ENCODE measurements around the gene CCR5AS.
"Not testable (repeated sequence)": the region's sequence is repeated elsewhere in the genome, so short reads cannot be mapped to it uniquely, and the experiment has no call there.

Gene CCR5AS

DNA sequence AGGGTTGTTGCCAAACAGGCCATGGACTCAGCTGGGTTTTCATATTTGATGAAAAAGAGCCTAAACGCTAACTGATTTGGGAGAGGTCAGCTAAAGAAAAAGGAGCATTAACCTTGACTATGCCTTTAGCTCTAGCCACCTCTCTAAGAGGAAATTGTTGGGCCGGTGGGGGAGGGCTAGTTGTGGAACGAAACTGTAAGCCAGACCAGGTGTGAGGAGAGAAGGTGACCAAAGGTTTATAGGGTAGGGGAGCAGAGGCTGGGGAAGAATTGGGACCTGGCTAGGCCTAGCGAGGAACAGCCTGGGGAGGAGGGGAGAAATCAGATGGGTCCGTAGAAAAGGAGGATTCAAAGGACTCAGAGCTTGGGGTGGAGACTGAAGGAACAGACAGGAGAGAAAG, 15.3 kb downstream of the CCR5AS start:
- DNase-seq; intact Hi-C loops (cut with DNase I, micrococcal nuclease); ATAC-seq: not testable (repeated sequence)

DNA sequence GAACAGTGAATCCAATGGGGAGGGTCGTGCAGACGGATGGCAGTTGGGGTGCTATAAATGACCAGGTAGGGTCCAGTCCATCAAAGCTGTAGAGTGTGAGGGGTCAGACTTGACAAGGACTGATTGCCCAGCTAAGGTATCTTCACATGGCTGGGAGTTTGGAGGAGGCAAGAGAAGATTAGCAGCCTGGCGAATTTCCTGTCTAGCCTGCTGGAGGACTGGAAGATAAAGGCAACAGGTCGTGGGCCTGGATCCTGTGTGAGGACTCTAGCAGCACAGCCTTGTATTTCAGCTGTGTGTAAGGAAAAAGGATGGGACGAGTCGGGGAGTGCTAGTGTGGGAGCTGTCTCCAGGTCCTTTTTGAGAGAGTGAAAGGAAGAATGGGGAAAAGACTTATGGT, 17.6 kb downstream of the CCR5AS start:
- ATAC-seq: no peak
- no peak for DNase-seq
- intact Hi-C loops (cut with DNase I, micrococcal nuclease): no loop called here

DNA sequence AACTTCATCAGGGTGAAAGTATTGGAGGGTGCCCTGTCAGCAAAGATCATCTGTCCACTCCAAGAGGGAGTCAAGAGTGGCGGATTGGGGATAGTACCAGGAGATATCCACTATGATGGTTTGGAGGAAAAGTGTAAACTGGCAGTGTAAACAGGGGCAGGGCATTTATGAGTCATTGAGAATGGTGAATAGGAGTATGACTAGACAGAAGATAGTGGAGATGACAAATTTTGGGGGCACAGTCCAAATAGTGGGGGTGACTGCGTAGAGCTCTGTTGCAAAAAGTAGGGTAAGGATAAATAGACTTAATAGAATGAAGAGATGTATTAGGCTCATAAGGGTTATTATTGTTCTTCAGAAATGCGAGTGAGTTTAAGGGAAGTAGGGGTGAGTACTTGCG, 18.0 kb downstream of the CCR5AS start:
- DNase-seq; ATAC-seq; intact Hi-C loops (cut with DNase I, micrococcal nuclease): not testable (repeated sequence)

GRCh38 chr3:46386205-46386604, 20.7 kb downstream of the CCR5AS start:
- peak in 1 of 2 donors; percentile 54 for DNase-seq
- peak; percentile 74 for ATAC-seq
- intact Hi-C loops (cut with DNase I, micrococcal nuclease): no loop called here

GRCh38 chr3:46383951-46384330, 22.9 kb downstream of the CCR5AS start:
- ATAC-seq (peak; percentile 11), DNase-seq (no peak)
- intact Hi-C loops (cut with DNase I, micrococcal nuclease): no loop called here

DNA sequence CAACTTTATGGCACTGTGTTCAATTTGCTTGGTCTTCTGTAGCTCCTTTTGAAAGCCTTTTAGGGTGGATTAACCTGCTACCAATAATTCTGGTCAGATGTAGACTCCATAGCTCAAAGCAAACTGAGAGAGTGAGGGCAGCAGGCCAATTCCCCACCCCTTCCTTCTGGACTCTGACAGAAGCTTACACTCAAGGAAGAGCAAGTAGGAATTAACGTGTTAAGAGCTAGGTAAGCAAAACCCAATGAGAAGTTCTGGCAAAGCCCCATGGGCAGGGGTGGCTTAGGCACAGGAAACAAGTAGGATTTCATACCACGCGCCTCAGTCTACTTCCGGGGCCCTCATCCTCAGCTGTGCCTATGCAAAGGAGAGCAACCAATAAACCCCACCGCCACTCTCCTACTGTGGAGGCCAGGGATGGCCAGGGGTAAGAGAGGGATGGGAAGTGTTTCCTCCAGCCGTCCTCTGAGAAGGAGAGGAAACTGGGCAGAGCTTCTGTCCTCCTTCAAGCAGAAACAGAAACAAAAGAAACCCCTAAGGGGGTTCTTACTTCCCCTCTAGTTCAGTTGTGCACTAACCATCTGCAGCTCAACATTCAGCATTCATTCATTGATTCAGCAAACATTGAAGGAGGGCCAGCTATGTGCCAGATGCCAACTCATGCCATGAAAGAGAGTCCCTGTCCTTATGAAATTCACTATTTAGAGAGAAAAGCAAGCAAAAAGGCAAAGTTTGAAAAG, 23.5 kb downstream of the CCR5AS start:
- peak; percentile 82 for ATAC-seq
- peak; percentile 69 to 83 for DNase-seq
- intact Hi-C loops (cut with DNase I, micrococcal nuclease): no loop called here

DNA sequence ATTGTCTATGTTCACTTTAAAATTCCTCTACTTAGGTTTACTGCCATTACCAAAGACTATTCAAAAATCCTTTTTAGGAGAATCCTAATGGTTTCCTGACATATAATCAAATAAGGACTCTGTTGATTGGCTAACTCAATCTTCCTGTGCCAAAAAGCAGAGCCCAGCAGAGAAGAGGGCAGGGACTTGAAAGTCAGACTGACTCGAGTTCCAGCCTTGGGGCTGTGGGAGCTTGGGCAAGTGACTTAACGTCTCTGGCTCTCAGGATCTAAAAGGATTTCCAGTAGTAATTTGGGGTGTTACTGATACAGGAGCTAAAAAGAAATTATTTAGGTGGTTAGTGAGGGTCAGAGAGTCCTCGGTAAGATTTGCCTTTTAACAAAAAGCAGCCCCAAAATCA, 25.2 kb downstream of the CCR5AS start:
- no peak for DNase-seq
- no peak for ATAC-seq
- intact Hi-C loops (cut with DNase I, micrococcal nuclease): no loop called here

- ATAC-seq: no peak
- intact Hi-C loops (cut with DNase I, micrococcal nuclease): no loop called here
- DNase-seq: no peak
Measured at GRCh38 chr3:46380471-46381221, 26.2 kb downstream of the CCR5AS start.

DNA sequence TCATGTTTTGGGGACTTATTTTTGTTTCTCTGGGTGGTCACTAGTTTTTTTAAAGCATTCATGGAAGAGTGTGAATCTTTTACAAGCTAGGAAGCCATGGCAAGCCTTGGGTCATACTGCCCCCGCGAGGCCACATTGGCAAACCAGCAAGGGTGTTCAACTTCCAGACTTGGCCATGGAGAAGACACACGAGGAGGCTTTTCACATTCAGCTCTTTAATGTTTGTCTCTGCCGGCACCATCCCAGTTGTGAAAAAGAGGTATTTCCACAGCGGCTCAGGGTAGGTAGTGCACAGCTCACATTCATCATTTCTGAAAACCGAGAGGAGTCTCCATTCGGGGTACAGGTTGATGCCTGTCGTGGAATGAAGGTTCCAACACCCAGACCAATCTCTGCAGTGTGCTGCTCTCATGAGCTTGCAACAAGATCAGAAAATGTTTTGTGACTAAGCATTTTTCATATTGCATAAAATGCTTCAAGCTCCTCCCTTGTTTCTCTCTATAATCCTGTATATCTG, 28.4 kb downstream of the CCR5AS start:
- ATAC-seq: peak; percentile 65
- intact Hi-C loops (cut with DNase I, micrococcal nuclease): loop anchor here in 1 of 2 donors (10.0 kb wide), 2 partner anchors 294 to 444 kb away; no protein-coding TSS in a partner anchor

GRCh38 chr3:46375814-46376213, 31.1 kb downstream of the CCR5AS start:
- intact Hi-C loops (cut with DNase I, micrococcal nuclease): loop anchor here in 1 of 2 donors (10.0 kb wide), 2 partner anchors 291 to 441 kb away; no protein-coding TSS in a partner anchor
- DNase-seq: no peak
- no peak for ATAC-seq

More for the DNA sequence above, 28.4 kb downstream of the CCR5AS start:
- peak; percentile 42 to 78 for DNase-seq

DNA sequence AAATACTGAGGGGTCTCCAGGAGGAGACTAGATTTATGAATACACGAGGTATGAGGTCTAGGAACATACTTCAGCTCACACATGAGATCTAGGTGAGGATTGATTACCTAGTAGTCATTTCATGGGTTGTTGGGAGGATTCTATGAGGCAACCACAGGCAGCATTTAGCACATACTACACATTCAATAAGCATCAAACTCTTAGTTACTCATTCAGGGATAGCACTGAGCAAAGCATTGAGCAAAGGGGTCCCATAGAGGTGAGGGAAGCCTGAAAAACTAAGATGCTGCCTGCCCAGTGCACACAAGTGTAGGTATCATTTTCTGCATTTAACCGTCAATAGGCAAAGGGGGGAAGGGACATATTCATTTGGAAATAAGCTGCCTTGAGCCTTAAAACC, 31.6 kb downstream of the CCR5AS start:
- ATAC-seq (no peak), DNase-seq (no peak)
- intact Hi-C loops (cut with DNase I, micrococcal nuclease): loop anchor here in 1 of 2 donors (10.0 kb wide), 2 partner anchors 290 to 440 kb away; no protein-coding TSS in a partner anchor

DNA sequence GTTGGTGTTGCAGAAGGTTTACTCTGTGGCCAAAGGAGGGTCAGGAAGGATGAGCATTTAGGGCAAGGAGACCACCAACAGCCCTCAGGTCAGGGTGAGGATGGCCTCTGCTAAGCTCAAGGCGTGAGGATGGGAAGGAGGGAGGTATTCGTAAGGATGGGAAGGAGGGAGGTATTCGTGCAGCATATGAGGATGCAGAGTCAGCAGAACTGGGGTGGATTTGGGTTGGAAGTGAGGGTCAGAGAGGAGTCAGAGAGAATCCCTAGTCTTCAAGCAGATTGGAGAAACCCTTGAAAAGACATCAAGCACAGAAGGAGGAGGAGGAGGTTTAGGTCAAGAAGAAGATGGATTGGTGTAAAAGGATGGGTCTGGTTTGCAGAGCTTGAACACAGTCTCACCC, 32.1 kb downstream of the CCR5AS start:
- DNase-seq (no peak), ATAC-seq (no peak)
- intact Hi-C loops (cut with DNase I, micrococcal nuclease): loop anchor here in 1 of 2 donors (10.0 kb wide), 2 partner anchors 290 to 440 kb away; no protein-coding TSS in a partner anchor

- intact Hi-C loops (cut with DNase I, micrococcal nuclease): loop anchor here in 1 of 2 donors (10.0 kb wide), 2 partner anchors 288 to 438 kb away; no protein-coding TSS in a partner anchor
Measured at GRCh38 chr3:46372492-46373359, 34.1 kb downstream of the CCR5AS start.

DNA sequence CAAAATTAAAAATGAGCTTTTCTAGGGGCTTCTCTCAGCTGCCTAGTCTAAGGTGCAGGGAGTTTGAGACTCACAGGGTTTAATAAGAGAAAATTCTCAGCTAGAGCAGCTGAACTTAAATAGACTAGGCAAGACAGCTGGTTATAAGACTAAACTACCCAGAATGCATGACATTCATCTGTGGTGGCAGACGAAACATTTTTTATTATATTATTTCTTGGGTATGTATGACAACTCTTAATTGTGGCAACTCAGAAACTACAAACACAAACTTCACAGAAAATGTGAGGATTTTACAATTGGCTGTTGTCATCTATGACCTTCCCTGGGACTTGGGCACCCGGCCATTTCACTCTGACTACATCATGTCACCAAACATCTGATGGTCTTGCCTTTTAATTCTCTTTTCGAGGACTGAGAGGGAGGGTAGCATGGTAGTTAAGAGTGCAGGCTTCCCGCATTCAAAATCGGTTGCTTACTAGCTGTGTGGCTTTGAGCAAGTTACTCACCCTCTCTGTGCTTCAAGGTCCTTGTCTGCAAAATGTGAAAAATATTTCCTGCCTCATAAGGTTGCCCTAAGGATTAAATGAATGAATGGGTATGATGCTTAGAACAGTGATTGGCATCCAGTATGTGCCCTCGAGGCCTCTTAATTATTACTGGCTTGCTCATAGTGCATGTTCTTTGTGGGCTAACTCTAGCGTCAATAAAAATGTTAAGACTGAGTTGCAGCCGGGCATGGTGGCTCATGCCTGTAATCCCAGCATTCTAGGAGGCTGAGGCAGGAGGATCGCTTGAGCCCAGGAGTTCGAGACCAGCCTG, 35.1 kb downstream of the CCR5AS start:
- no peak for DNase-seq
- intact Hi-C loops (cut with DNase I, micrococcal nuclease): loop anchor here in 1 of 2 donors (10.0 kb wide), 2 partner anchors 287 to 437 kb away; no protein-coding TSS in a partner anchor

More at GRCh38 chr3:46372492-46373359, 34.1 kb downstream of the CCR5AS start:
- DNase-seq: no peak
- peak; percentile 51 for ATAC-seq

DNA sequence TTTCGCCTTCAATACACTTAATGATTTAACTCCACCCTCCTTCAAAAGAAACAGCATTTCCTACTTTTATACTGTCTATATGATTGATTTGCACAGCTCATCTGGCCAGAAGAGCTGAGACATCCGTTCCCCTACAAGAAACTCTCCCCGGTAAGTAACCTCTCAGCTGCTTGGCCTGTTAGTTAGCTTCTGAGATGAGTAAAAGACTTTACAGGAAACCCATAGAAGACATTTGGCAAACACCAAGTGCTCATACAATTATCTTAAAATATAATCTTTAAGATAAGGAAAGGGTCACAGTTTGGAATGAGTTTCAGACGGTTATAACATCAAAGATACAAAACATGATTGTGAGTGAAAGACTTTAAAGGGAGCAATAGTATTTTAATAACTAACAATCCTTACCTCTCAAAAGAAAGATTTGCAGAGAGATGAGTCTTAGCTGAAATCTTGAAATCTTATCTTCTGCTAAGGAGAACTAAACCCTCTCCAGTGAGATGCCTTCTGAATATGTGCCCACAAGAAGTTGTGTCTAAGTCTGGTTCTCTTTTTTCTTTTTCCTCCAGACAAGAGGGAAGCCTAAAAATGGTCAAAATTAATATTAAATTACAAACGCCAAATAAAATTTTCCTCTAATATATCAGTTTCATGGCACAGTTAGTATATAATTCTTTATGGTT, 35.9 kb downstream of the CCR5AS start, which contains the start of gene CCR5:
TSS of gene CCR5 (plus strand) at position 108 of the 680 bp plus-strand sequence. CDS start 1,957 bp downstream, outside the sequence.
- no peak for DNase-seq

More for the DNA sequence above, 35.1 kb downstream of the CCR5AS start:
- ATAC-seq: no peak

DNA sequence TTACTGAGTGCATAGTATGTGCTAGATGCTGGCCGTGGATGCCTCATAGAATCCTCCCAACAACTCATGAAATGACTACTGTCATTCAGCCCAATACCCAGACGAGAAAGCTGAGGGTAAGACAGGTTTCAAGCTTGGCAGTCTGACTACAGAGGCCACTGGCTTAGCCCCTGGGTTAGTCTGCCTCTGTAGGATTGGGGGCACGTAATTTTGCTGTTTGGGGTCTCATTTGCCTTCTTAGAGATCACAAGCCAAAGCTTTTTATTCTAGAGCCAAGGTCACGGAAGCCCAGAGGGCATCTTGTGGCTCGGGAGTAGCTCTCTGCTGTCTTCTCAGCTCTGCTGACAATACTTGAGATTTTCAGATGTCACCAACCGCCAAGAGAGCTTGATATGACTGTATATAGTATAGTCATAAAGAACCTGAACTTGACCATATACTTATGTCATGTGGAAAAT, 37.2 kb downstream of the CCR5AS start:
- ATAC-seq (no peak), DNase-seq (no peak)
- intact Hi-C loops (cut with DNase I, micrococcal nuclease): loop anchor here in 1 of 2 donors (10.0 kb wide), 2 partner anchors 285 to 435 kb away; no protein-coding TSS in a partner anchor

More for the DNA sequence above, 35.9 kb downstream of the CCR5AS start, which contains the start of gene CCR5:
- intact Hi-C loops (cut with DNase I, micrococcal nuclease): loop anchor here in 1 of 2 donors (10.0 kb wide), 2 partner anchors 286 to 436 kb away; no protein-coding TSS in a partner anchor
- ATAC-seq: no peak

- intact Hi-C loops (cut with DNase I, micrococcal nuclease): no loop called here
- no peak for DNase-seq
- no peak for ATAC-seq
Measured at GRCh38 chr3:46369151-46369550, 37.7 kb downstream of the CCR5AS start.
